WTC11 (cell line): ENCODE data around the gene ZIC2.

Source experiments
- JUN ChIP-seq: sonication (generic); formaldehyde crosslinking; IDR thresholded peaks from 2 replicates; pipeline ENCODE4 v1.8.0; 2023; ENCODE audit warnings: mild to moderate bottlenecking, missing genetic modification reagents
- NR2C2 ChIP-seq: sonication (generic); formaldehyde crosslinking; IDR thresholded peaks from 2 replicates; pipeline ENCODE4 v1.8.0; 2022; ENCODE audit warnings: mild to moderate bottlenecking, missing genetic modification reagents
- TCF7 ChIP-seq: sonication (generic); formaldehyde crosslinking; IDR thresholded peaks from 2 replicates; pipeline ENCODE4 v1.8.0; 2022; ENCODE audit warnings: mild to moderate bottlenecking, low read depth, missing genetic modification reagents, moderate library complexity
- USF2 ChIP-seq: sonication (generic); formaldehyde crosslinking; IDR thresholded peaks from 2 replicates; pipeline ENCODE4 v1.8.1; 2023; ENCODE audit warnings: mild to moderate bottlenecking, missing genetic modification reagents, moderate library complexity
- TF ChIP-seq, protein P1 (sequence below): sonication (generic); formaldehyde crosslinking; IDR thresholded peaks from 2 replicates; pipeline ENCODE4 v1.8.1; 2022; ENCODE audit warnings: low read depth, mild to moderate bottlenecking, moderate library complexity, missing genetic modification reagents, borderline replicate concordance
- TF ChIP-seq, protein P2 (sequence below): fragments of 200-600 bp; IDR thresholded peaks from 2 replicates; pipeline ENCODE4 v1.8.0; 2022; ENCODE audit warnings: antibody characterized with exemption
- TF ChIP-seq, protein P3 (sequence below): sonication (generic); formaldehyde crosslinking; IDR thresholded peaks from 2 replicates; pipeline ENCODE4 v1.8.1; 2023; ENCODE audit warnings: mild to moderate bottlenecking, moderate library complexity, missing genetic modification reagents

DNA sequence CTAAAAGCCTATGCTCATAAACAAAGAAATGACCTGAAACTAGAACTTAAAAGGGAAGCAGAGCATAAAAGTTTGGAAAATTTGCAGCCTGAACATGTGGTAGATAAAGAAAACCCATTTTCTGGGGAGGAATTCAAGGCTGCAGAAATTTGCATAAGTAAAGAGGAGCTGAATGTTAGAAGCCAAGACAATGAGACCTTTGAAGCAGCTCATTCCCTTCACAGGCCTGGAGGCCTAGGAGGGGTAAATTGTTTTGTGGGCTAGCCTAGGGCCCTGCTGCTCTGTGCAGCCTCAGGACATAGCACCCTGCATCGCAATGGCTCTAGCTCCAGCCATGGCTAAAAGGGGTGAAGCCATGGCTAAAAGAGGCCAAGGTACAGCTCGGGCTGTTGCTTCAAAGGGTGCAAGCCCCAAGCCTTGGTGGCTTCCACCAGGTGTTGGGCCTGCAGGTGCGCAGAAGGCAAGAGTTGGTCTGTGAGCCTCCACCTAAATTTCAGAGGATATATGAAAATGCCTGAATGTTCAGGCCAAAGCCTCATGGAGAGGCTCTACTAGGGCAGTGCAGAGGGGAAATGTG is 38.3 kb downstream of the ZIC2 start:
- TF ChIP-seq, protein P1, sequence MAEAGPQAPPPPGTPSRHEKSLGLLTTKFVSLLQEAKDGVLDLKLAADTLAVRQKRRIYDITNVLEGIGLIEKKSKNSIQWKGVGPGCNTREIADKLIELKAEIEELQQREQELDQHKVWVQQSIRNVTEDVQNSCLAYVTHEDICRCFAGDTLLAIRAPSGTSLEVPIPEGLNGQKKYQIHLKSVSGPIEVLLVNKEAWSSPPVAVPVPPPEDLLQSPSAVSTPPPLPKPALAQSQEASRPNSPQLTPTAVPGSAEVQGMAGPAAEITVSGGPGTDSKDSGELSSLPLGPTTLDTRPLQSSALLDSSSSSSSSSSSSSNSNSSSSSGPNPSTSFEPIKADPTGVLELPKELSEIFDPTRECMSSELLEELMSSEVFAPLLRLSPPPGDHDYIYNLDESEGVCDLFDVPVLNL (CRISPR knock-in tag): no peak
- TF ChIP-seq, protein P2, sequence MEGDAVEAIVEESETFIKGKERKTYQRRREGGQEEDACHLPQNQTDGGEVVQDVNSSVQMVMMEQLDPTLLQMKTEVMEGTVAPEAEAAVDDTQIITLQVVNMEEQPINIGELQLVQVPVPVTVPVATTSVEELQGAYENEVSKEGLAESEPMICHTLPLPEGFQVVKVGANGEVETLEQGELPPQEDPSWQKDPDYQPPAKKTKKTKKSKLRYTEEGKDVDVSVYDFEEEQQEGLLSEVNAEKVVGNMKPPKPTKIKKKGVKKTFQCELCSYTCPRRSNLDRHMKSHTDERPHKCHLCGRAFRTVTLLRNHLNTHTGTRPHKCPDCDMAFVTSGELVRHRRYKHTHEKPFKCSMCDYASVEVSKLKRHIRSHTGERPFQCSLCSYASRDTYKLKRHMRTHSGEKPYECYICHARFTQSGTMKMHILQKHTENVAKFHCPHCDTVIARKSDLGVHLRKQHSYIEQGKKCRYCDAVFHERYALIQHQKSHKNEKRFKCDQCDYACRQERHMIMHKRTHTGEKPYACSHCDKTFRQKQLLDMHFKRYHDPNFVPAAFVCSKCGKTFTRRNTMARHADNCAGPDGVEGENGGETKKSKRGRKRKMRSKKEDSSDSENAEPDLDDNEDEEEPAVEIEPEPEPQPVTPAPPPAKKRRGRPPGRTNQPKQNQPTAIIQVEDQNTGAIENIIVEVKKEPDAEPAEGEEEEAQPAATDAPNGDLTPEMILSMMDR: no peak
- TF ChIP-seq TCF7 (CRISPR knock-in tag): no peak
- TF ChIP-seq USF2 (CRISPR knock-in tag): no peak
- TF ChIP-seq JUN (CRISPR knock-in tag): no peak
- TF ChIP-seq, protein P3, sequence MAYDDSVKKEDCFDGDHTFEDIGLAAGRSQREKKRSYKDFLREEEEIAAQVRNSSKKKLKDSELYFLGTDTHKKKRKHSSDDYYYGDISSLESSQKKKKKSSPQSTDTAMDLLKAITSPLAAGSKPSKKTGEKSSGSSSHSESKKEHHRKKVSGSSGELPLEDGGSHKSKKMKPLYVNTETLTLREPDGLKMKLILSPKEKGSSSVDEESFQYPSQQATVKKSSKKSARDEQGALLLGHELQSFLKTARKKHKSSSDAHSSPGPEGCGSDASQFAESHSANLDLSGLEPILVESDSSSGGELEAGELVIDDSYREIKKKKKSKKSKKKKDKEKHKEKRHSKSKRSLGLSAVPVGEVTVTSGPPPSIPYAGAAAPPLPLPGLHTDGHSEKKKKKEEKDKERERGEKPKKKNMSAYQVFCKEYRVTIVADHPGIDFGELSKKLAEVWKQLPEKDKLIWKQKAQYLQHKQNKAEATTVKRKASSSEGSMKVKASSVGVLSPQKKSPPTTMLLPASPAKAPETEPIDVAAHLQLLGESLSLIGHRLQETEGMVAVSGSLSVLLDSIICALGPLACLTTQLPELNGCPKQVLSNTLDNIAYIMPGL (CRISPR knock-in tag): no peak
- TF ChIP-seq NR2C2 (CRISPR knock-in tag): no peak
